Omental fat pad (tissue), 4 donors: ENCODE measurements around the gene ELL2. TPM values are rescaled to one million over a fixed set of nuclear protein-coding genes. Genes with fewer than 3 reads are reported as not detected.

ENCODE experiments used
- ATAC-seq: fragments of 150-250 bp; one replicate; pipeline ENCODE4 v1.9.1; 2016; ENCODE audit warnings: mild to moderate bottlenecking, moderate library complexity; ENCODE audit not compliant: low FRiP score
- DNase-seq: peaks from one replicate; pipeline ENCODE4 v3.0.0-alpha.2; 2019; ENCODE audit warnings: low spot score
- CTCF ChIP-seq, 3 donors: fragments of 450-650 bp; IDR thresholded peaks; one replicate each; pipeline ENCODE4 v1.5.1; 2016 to 2017; ENCODE audit warnings: antibody characterized with exemption in 3 of 3, mild to moderate bottlenecking in 3 of 3, moderate library complexity in 2 of 3
- total RNA-seq, 4 donors: library from RNA; depleted of rRNA; stranded (reverse); fragments of >200 nt; gene quantifications; one replicate each; pipeline ENCODE4 v1.1.0, GENCODE V29; 2016

Gene ELL2
- total RNA-seq, 4 donors from 2014 or later, result 64.3 to 318 (median 121) TPM

GRCh38 chr5:95892784-95893354 lies 68.8 kb downstream of the ELL2 start:
- no peak for DNase-seq
- no peak for ATAC-seq
- TF ChIP-seq CTCF (IDR thresholded peaks at IDR 0.05), result no peak

GRCh38 chr5:95891499-95891898 lies 70.2 kb downstream of the ELL2 start:
- ATAC-seq (no peak), DNase-seq (no peak)
- TF ChIP-seq CTCF (IDR thresholded peaks at IDR 0.05), result no peak

GRCh38 chr5:95889076-95889475 lies 72.6 kb downstream of the ELL2 start:
- DNase-seq, result no peak
- no peak for ATAC-seq
- no peak for TF ChIP-seq CTCF (IDR thresholded peaks at IDR 0.05)

GRCh38 chr5:95887977-95888376 lies 73.7 kb downstream of the ELL2 start:
- TF ChIP-seq CTCF (IDR thresholded peaks at IDR 0.05), result no peak
- no peak for ATAC-seq
- DNase-seq, result no peak

GRCh38 chr5:95886340-95887044 lies 75.2 kb downstream of the ELL2 start:
- TF ChIP-seq CTCF (IDR thresholded peaks at IDR 0.05), result no peak
- no peak for ATAC-seq
- no peak for DNase-seq

GRCh38 chr5:95884511-95884910 lies 77.1 kb downstream of the ELL2 start:
- no peak for ATAC-seq
- no peak for DNase-seq
- TF ChIP-seq CTCF (IDR thresholded peaks at IDR 0.05), result no peak

GRCh38 chr5:95884017-95884325 lies 77.7 kb downstream of the ELL2 start:
- DNase-seq (no peak), ATAC-seq (peak; percentile 64)
- no peak for TF ChIP-seq CTCF (IDR thresholded peaks at IDR 0.05)
